ENCODE measurements around the gene ENDOV.

ENDOV gene

GRCh38 chr17:80470603-80471002 lies 55.6 kb downstream of the ENDOV start:
- no peaks in the 10 kb centered on the region for H3K79me2 ChIP-seq (ENCODE audit: low read length)
- no peak overlapping the region for H3K27ac ChIP-seq (ENCODE audit: low read length)
- H3K4me1 ChIP-seq (ENCODE audit: low read length) = no peaks in the 10 kb centered on the region
- H3K4me2 ChIP-seq (ENCODE audit: low read length) = no peak overlapping the region
- H3K9ac ChIP-seq (ENCODE audit: low read length) = no peak overlapping the region
- peaks cover 9% of the 10 kb centered on the region for H3K27me3 ChIP-seq (ENCODE audit: low read depth, low read length)
- no peaks in the 10 kb centered on the region for H3K36me3 ChIP-seq (replicated peaks; ENCODE audit: low read depth, low read length)
- H3K9me3 ChIP-seq (ENCODE audit: insufficient read depth, low read length) = no peaks in the 10 kb centered on the region
- TF ChIP-seq EZH2phosphoT487 (IDR thresholded peaks at IDR 0.05; ENCODE audit: low read depth) = no peak
- no peak for TF ChIP-seq CTCF (IDR thresholded peaks at IDR 0.05; ENCODE audit: low read depth, low read length)
- no peaks in the 10 kb centered on the region for H4K20me1 ChIP-seq (ENCODE audit: insufficient read depth, low read length)
- no peak overlapping the region for H3K4me3 ChIP-seq (ENCODE audit: low read length)
- no peak overlapping the region for H2AFZ ChIP-seq (ENCODE audit: low read depth, low read length)

- no peak overlapping the region for H3K4me2 ChIP-seq (ENCODE audit: low read length)
- TF ChIP-seq EZH2phosphoT487 (IDR thresholded peaks at IDR 0.05; ENCODE audit: low read depth) = no peak
- no peak for TF ChIP-seq CTCF (IDR thresholded peaks at IDR 0.05; ENCODE audit: low read depth, low read length)
- H3K9ac ChIP-seq (ENCODE audit: low read length) = no peak overlapping the region
- H3K79me2 ChIP-seq (ENCODE audit: low read length) = no peaks in the 10 kb centered on the region
- no peak overlapping the region for H3K27ac ChIP-seq (ENCODE audit: low read length)
- no peaks in the 10 kb centered on the region for H3K4me1 ChIP-seq (ENCODE audit: low read length)
- peaks cover 9% of the 10 kb centered on the region for H3K27me3 ChIP-seq (ENCODE audit: low read depth, low read length)
- H2AFZ ChIP-seq (ENCODE audit: low read depth, low read length) = no peak overlapping the region
- H3K4me3 ChIP-seq (ENCODE audit: low read length) = no peak overlapping the region
- no peaks in the 10 kb centered on the region for H3K36me3 ChIP-seq (replicated peaks; ENCODE audit: low read depth, low read length)
- no peaks in the 10 kb centered on the region for H4K20me1 ChIP-seq (ENCODE audit: insufficient read depth, low read length)
- no peaks in the 10 kb centered on the region for H3K9me3 ChIP-seq (ENCODE audit: insufficient read depth, low read length)
These were observed 57.0 kb downstream of the ENDOV start for GRCh38 chr17:80471922-80472321.

- Histone ChIP-seq H3K4me2 (ENCODE audit: low read length) (no peak overlapping the region), H3K9me3 (ENCODE audit: insufficient read depth, low read length) (no peaks in the 10 kb centered on the region), H3K27me3 (ENCODE audit: low read depth, low read length) (0 out of 2 replicates have a peak, but pooled peaks cover 4% of the 10 kb centered on the region), H3K9ac (ENCODE audit: low read length) (no peak overlapping the region), H3K27ac (ENCODE audit: low read length) (no peak overlapping the region), H2AFZ (ENCODE audit: low read depth, low read length) (no peak overlapping the region), H3K36me3 (replicated peaks; ENCODE audit: low read depth, low read length) (no peaks in the 10 kb centered on the region), H3K4me1 (ENCODE audit: low read length) (no peaks in the 10 kb centered on the region), H3K4me3 (ENCODE audit: low read length) (no peak overlapping the region), H4K20me1 (ENCODE audit: insufficient read depth, low read length) (no peaks in the 10 kb centered on the region), H3K79me2 (ENCODE audit: low read length) (no peaks in the 10 kb centered on the region)
- TF ChIP-seq EZH2phosphoT487 (IDR thresholded peaks at IDR 0.05; ENCODE audit: low read depth) (no peak), CTCF (IDR thresholded peaks at IDR 0.05; ENCODE audit: low read depth, low read length) (no peak)
These were observed 58.0 kb downstream of the ENDOV start for GRCh38 chr17:80472996-80473395.

GRCh38 chr17:80473701-80474100 lies 58.7 kb downstream of the ENDOV start:
- no peak for TF ChIP-seq CTCF (IDR thresholded peaks at IDR 0.05; ENCODE audit: low read depth, low read length)
- TF ChIP-seq EZH2phosphoT487 (IDR thresholded peaks at IDR 0.05; ENCODE audit: low read depth) = no peak

More at GRCh38 chr17:80473701-80474100, 58.7 kb downstream of the ENDOV start:
- no peak overlapping the region for H3K4me3 ChIP-seq (ENCODE audit: low read length)
- no peaks in the 10 kb centered on the region for H3K36me3 ChIP-seq (replicated peaks; ENCODE audit: low read depth, low read length)
- H3K9ac ChIP-seq (ENCODE audit: low read length) = no peak overlapping the region
- no peak overlapping the region for H3K4me2 ChIP-seq (ENCODE audit: low read length)
- no peaks in the 10 kb centered on the region for H4K20me1 ChIP-seq (ENCODE audit: insufficient read depth, low read length)
- no peak overlapping the region for H2AFZ ChIP-seq (ENCODE audit: low read depth, low read length)
- H3K9me3 ChIP-seq (ENCODE audit: insufficient read depth, low read length) = no peaks in the 10 kb centered on the region
- no peaks in the 10 kb centered on the region for H3K4me1 ChIP-seq (ENCODE audit: low read length)
- H3K27ac ChIP-seq (ENCODE audit: low read length) = no peak overlapping the region
- no peaks in the 10 kb centered on the region for H3K79me2 ChIP-seq (ENCODE audit: low read length)
- H3K27me3 ChIP-seq (ENCODE audit: low read depth, low read length) = 0 out of 2 replicates have a peak, but pooled peaks cover 3% of the 10 kb centered on the region

All from OCI-LY3 (cell line).